ENCODE data around the gene CCDC68.
A peak's percentile ranks its signal among the peaks of the same experiment; 100 is the strongest.

The CCDC68 gene

DNA sequence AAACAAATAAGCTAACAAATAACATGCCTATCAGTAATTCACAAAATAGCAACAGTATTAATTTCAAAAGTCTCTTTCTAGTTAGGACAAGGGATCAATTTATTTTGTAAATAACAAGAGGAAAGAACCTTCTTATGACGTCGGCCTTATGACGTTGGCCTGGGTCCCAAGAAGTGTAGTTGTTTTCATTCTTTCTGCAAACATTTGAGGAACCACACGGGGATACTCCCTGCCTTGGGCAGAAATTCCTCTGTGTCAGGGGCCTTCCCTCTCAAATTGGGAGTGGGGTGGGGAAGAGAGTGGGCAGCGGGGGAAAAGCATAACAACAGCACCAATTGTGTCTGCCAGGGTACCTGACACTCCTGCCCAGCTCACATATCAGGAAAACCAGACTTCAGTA lies 1.3 kb downstream of the CCDC68 start:
- TF ChIP-seq, protein P1, sequence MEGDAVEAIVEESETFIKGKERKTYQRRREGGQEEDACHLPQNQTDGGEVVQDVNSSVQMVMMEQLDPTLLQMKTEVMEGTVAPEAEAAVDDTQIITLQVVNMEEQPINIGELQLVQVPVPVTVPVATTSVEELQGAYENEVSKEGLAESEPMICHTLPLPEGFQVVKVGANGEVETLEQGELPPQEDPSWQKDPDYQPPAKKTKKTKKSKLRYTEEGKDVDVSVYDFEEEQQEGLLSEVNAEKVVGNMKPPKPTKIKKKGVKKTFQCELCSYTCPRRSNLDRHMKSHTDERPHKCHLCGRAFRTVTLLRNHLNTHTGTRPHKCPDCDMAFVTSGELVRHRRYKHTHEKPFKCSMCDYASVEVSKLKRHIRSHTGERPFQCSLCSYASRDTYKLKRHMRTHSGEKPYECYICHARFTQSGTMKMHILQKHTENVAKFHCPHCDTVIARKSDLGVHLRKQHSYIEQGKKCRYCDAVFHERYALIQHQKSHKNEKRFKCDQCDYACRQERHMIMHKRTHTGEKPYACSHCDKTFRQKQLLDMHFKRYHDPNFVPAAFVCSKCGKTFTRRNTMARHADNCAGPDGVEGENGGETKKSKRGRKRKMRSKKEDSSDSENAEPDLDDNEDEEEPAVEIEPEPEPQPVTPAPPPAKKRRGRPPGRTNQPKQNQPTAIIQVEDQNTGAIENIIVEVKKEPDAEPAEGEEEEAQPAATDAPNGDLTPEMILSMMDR (IDR thresholded peaks at IDR 0.05): no peak

DNA sequence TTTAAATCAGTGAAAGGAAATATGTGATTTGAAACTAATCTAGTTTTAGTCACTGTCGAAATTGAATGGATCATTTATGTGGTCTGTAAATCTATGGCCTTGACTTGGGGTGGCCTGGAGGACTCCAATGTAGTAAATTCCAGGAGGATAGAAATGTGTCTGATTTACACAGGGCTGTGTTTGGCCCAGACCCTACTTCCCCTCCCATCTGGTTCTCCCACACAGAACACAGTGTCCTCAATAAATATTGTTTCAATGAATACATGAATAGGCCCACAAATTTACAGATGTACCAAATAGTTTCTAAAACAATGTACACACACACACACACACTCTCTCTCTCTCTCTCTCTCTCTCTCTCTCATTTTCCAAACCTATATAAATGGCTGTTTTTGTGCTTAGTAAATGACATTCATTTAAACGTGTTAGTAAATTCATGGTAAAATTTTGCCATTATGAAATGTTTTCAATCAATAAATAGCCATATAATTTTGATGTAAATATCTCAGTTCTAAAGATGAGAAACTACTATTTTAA lies 1.9 kb downstream of the CCDC68 start:
- TF ChIP-seq, protein P1 (IDR thresholded peaks at IDR 0.05): no peak

DNA sequence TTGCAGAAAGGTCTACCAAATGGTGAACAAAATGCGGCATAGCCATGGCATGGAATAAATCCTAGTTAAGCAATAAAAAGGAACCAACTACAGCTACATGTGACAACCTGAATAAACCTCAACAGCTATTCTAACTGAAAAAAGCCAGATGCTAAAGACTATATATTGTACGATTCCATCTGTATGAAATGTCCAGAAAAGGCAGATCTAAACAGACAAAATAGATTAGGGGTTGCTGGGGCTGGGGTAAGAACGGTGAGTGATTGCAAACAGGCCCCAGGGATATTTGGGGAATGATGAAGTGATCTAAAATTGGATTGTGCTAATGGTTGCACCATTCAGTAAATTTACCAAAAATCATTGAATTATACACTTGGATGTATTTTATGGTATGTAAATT lies 2.8 kb downstream of the CCDC68 start:
- TF ChIP-seq, protein P1 (IDR thresholded peaks at IDR 0.05): no peak

DNA sequence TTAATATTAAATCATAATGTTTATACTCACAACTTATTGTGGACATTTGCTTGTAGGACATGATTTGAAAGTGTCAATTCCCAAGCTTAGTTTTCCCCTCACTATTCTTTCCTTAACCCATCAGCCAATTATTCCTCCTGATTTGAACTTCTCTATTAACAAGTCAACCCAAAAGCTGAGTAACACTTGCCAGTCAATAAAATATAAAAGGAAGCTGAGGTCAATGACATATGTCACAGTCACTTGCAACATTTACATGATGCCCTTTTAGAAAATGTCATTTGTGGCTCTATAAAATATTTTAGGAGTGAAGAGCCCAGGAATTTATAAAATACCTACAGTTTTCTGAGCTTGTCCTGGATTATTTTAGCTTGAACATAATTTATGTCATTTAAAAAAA lies 7.2 kb downstream of the CCDC68 start:
- TF ChIP-seq, protein P1 (IDR thresholded peaks at IDR 0.05): no peak

DNA sequence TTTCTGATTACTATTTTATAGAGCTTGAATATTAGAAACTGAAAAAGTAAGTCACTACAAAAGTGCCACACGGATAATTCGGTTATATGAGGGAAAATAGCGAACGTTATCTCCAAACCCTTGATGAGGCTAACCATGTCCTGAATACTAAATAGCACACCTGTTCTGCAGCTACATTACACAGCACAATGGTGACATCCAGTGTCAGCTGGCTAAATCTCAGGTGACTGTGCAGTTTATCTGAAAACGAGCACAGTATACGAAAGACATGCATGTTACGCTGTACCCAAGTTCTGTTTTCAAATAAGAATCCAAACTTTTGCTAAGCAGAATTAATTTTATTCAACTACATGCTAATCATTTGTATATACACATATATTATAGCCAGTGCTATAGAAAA lies 9.0 kb downstream of the CCDC68 start:
- TF ChIP-seq, protein P1 (IDR thresholded peaks at IDR 0.05): peak; percentile 86

DNA sequence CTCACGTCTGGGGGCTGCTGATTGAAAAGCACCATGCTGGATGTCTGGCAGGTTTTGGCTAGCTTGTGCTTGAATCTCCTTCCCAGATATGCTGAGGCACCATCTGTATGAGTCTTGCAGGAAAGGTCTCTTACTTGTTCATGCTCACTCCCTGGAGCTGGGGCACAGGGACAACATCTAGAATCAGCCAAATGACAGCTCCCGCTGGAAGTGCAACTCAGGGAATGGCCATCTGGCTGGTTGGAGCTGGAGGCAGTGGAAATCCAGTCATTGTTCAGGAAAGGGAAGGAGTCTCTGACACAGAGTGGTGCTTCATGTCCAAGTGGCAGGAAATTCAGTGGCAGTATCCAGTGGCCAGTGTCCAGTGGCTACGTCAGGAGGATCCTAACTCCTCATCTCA lies 9.7 kb downstream of the CCDC68 start:
- TF ChIP-seq, protein P1 (IDR thresholded peaks at IDR 0.05): no peak

DNA sequence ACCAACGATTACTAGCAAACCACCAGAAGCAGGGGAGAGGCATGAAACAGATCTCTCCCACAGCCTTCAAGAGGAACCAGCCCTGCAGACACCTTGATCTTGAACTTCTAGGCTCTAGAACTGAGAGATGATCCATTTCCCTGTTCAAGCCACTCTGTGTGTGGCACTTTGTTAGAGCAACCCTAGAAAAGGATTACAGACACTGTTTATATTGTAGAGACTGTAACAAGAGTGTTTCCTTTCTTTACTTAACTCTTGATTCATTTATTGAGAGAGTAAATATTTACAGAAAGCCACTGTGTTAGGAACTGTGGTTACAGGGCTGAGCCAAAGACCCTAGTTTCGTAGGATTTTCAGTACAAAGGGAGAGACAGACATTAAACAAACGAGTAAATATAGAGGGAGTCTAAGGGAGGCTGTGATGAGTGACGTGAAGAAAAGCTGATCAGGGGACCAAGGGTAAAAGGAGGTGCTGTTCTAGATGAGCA lies 10.9 kb downstream of the CCDC68 start:
- TF ChIP-seq, protein P1 (IDR thresholded peaks at IDR 0.05): no peak

DNA sequence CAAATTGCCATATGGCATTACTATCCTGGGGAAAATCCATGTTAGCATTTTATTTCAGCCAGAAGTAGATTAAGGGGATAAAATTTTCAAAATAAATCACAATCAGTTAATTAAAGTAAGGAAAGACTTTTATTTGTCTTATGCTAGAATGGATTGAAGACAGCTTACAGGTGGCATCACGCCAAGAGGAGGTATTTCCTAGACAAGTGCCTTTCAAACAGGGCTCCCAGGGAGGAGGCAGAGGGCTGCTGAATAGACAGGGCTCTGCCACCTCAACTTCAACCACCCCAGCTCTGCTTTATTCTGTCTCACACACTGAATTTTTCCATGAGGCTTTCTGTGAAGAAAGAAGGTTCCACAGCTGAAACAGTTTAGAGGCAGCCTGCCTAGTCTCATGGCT lies 12.2 kb downstream of the CCDC68 start:
- TF ChIP-seq, protein P1 (IDR thresholded peaks at IDR 0.05): no peak
